Smooth muscle cell (in vitro differentiated cells): ENCODE data around the gene SNAP29. TPM values are rescaled to one million over a fixed set of nuclear protein-coding genes. Genes with fewer than 3 reads are reported as not detected.
A peak's percentile ranks its signal among the peaks of the same experiment; 100 is the strongest.

Source experiments
- DNase-seq: peaks from one replicate; lab custom pipeline; 2025; ENCODE audit not compliant: unreplicated experiment; lab: John Stamatoyannopoulos, UW
- H2AFZ ChIP-seq: fragments of 200-600 bp; sonication (generic); 2 replicates; pipeline ENCODE4 v1.6.0; 2016; ENCODE audit warnings: antibody characterized with exemption, low read depth, mild to moderate bottlenecking
- H3F3A ChIP-seq: fragments of 200-600 bp; sonication (generic); 2 replicates; pipeline ENCODE4 v1.6.0; 2017; ENCODE audit warnings: antibody characterized with exemption, low read depth
- H3K27ac ChIP-seq: fragments of 200-600 bp; sonication (generic); 2 replicates; pipeline ENCODE4 v1.5.1; 2016; ENCODE audit warnings: low read depth, mild to moderate bottlenecking
- H3K27me3 ChIP-seq: fragments of 200-600 bp; sonication (generic); 2 replicates; pipeline ENCODE4 v1.6.1; 2016; ENCODE audit warnings: low read depth, mild to moderate bottlenecking
- H3K36me3 ChIP-seq: fragments of 200-600 bp; sonication (generic); 2 replicates; pipeline ENCODE4 v1.5.1; 2016; ENCODE audit warnings: low read depth
- H3K4me1 ChIP-seq: fragments of 200-600 bp; sonication (generic); 2 replicates; pipeline ENCODE4 v1.5.1; 2016; ENCODE audit warnings: low read depth
- H3K4me2 ChIP-seq: fragments of 200-600 bp; sonication (generic); 2 replicates; pipeline ENCODE4 v1.6.0; 2016; ENCODE audit warnings: mild to moderate bottlenecking
- H3K4me3 ChIP-seq: fragments of 200-600 bp; sonication (generic); 2 replicates; pipeline ENCODE4 v1.5.1; 2016; ENCODE audit warnings: mild to moderate bottlenecking
- H3K79me2 ChIP-seq: fragments of 200-600 bp; sonication (generic); 2 replicates; pipeline ENCODE4 v1.6.0; 2016; ENCODE audit warnings: low read depth, mild to moderate bottlenecking
- H3K9ac ChIP-seq: fragments of 200-600 bp; sonication (generic); 2 replicates; pipeline ENCODE4 v1.6.0; 2016; ENCODE audit warnings: low read depth
- H3K9me3 ChIP-seq: fragments of 200-600 bp; sonication (generic); replicated peaks from 2 replicates; pipeline ENCODE4 v1.5.1; 2016; ENCODE audit warnings: low read depth
- H4K20me1 ChIP-seq: fragments of 200-600 bp; sonication (generic); 2 replicates; pipeline ENCODE4 v1.6.0; 2016; ENCODE audit warnings: low read depth
- WGBS: methylation state at CpG from one replicate; pipeline ENCODE4 v1.1.7; 2016; ENCODE audit warnings: low lambda C conversion rate; 5-methylcytosine and 5-hydroxymethylcytosine counted together
- polyA plus RNA-seq: library from polyadenylated mRNA; unstranded; fragments of >200 nt; fragmentation: Nextera tagmentation; extraction: Ambion mirVana; gene quantifications from 2 replicates; pipeline ENCODE4 v1.2.1, GENCODE V29; 2016
- total RNA-seq: library from RNA; depleted of rRNA; stranded (reverse); fragments of >200 nt; gene quantifications from 2 replicates; pipeline ENCODE4 v1.2.3, GENCODE V29; 2014
- TF ChIP-seq, protein P1 (sequence below): fragments of 200-600 bp; sonication (generic); IDR thresholded peaks from 2 replicates; pipeline ENCODE4 v1.5.1; 2017; ENCODE audit warnings: borderline replicate concordance, mild to moderate bottlenecking, antibody characterized with exemption; ENCODE audit not compliant: insufficient read depth, poor library complexity, severe bottlenecking

The SNAP29 gene
- total and polyA plus RNA-seq, 2 experiments from 2014 or later = 9.4 to 28.8 TPM

DNA sequence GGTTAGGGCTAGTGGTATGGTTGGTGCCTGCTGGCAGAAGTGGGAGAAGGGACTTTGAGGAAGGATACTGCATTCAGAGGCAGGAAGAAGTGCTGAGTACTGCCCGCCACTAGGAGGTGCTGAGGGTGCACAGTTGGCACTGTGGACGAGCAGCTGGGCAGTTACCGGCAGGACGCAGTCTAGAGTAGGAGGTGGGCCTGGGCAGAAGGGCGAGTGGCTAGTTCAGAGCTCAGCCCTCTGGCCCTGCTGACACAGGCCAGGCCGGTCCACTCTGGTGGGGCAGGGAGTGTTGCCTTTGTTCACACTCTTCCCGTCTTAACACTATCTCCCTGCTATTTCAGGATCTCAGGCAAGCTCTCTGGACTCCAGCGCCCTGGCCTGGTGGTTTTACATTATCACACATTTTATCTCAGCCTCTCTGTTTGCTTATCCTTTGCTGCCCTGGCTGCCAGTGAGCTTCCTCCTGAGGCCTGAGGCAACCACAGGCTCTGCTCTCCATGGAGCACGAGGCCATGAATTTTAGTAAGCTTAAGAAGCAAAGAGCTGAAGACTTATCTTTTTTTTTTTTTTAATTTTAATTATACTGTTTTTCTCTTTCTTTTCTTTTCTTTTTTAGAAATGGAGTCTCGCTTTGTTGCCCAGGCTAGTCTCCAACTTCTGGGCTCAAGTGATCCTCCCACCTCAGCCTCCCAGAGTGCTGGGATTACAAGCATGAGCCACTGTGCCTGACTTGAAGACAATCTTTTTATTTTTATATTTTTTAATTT is 26.9 kb downstream of the SNAP29 start:
- peak; percentile 43 for DNase-seq
- WGBS = 9% methylated on average over 10 of the region's 10 CpGs
- Histone ChIP-seq H3K4me2 (peak overlapping the region; percentile 68), H4K20me1 (peaks cover 5% of the 10 kb centered on the region), H3K9ac (no peak overlapping the region), H3K27me3 (no peaks in the 10 kb centered on the region), H3K36me3 (no peaks in the 10 kb centered on the region), H2AFZ (no peak overlapping the region), H3K27ac (peak overlapping the region; percentile 73), H3F3A (peaks cover 9% of the 10 kb centered on the region), H3K9me3 (no peaks in the 10 kb centered on the region), H3K4me1 (peaks cover 3% of the 10 kb centered on the region), H3K79me2 (no peaks in the 10 kb centered on the region), H3K4me3 (peak overlapping the region; percentile 15)
- TF ChIP-seq, protein P1, sequence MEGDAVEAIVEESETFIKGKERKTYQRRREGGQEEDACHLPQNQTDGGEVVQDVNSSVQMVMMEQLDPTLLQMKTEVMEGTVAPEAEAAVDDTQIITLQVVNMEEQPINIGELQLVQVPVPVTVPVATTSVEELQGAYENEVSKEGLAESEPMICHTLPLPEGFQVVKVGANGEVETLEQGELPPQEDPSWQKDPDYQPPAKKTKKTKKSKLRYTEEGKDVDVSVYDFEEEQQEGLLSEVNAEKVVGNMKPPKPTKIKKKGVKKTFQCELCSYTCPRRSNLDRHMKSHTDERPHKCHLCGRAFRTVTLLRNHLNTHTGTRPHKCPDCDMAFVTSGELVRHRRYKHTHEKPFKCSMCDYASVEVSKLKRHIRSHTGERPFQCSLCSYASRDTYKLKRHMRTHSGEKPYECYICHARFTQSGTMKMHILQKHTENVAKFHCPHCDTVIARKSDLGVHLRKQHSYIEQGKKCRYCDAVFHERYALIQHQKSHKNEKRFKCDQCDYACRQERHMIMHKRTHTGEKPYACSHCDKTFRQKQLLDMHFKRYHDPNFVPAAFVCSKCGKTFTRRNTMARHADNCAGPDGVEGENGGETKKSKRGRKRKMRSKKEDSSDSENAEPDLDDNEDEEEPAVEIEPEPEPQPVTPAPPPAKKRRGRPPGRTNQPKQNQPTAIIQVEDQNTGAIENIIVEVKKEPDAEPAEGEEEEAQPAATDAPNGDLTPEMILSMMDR = peak; percentile 75

GRCh38 chr22:20887375-20887774 is 28.6 kb downstream of the SNAP29 start:
- Histone ChIP-seq H3K4me1 (peaks cover 3% of the 10 kb centered on the region), H3K9me3 (no peaks in the 10 kb centered on the region), H3K4me3 (no peak overlapping the region), H3K27me3 (no peaks in the 10 kb centered on the region), H3K27ac (no peak overlapping the region), H3K9ac (no peak overlapping the region), H4K20me1 (peaks cover 5% of the 10 kb centered on the region), H3K4me2 (no peak overlapping the region), H2AFZ (no peak overlapping the region), H3K79me2 (no peaks in the 10 kb centered on the region), H3F3A (peaks cover 9% of the 10 kb centered on the region), H3K36me3 (no peaks in the 10 kb centered on the region)
- no peak for DNase-seq
- WGBS = 78% methylated on average over 5 of the region's 5 CpGs
- TF ChIP-seq, protein P1 = no peak

DNA sequence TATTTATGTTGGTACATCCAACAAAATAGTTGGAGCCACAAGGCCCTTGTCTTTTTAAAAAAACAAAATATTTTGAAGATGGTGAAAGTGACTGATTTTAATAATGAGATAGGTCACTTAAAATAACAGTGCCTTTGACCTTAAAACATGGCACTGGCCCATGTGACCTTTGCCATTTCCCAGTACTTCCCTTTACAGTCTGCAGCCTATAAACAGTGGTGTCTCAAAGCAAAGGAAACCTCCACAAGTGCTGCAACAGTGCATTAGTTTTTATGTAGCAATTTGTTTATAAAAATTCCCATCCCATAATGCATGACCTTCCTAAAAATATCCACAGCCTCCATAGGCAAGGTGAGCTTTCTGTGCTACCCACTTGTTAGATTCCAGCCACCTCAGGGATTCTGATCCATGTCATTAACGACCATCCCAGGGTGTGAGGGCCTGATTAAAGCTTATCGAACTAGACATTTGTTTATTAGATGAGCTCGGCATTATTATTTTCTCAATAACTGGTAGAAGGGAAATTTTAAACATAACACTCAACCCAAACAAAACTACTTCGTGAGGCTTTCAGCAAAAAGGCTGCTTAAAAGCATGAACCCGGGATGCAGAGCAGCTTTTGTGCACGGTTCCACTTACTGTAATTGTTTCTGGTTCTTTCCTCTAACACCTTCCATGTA is 30.4 kb downstream of the SNAP29 start:
- no peaks in the 10 kb centered on the region for H3K9me3 ChIP-seq
- H3K4me2 ChIP-seq = no peak overlapping the region
- no peaks in the 10 kb centered on the region for H3K27me3 ChIP-seq
- no peak overlapping the region for H3K27ac ChIP-seq
- no peak overlapping the region for H3K4me3 ChIP-seq
- H3K4me1 ChIP-seq = peaks cover 3% of the 10 kb centered on the region
- TF ChIP-seq, protein P1 = no peak
- WGBS = 90% methylated on average over 6 of the region's 6 CpGs
- no peaks in the 10 kb centered on the region for H3K79me2 ChIP-seq
- DNase-seq = no peak
- H3F3A ChIP-seq = peaks cover 9% of the 10 kb centered on the region
- no peak overlapping the region for H3K9ac ChIP-seq
- H4K20me1 ChIP-seq = peaks cover 5% of the 10 kb centered on the region
- no peaks in the 10 kb centered on the region for H3K36me3 ChIP-seq
- H2AFZ ChIP-seq = no peak overlapping the region
